WTC11 (cell line): Measurements from ENCODE around the gene STX8. TPM values are rescaled to one million over a fixed set of nuclear protein-coding genes. Genes with fewer than 3 reads are reported as not detected.

ENCODE experiments used
- ATAC-seq: fragments of 200-7000 bp; cut with Tn5 transposase; 2 replicates; pipeline ENCODE4 v1.10.0; 2021; ENCODE audit warnings: mild to moderate bottlenecking, moderate library complexity
- CTCF ChIA-PET: fragments of 300-600 bp; sonication (Branson Sonifier 250); formaldehyde crosslinking; loops from one replicate; lab custom pipeline; 2021; ENCODE audit warnings: antibody characterized with exemption; lab: Charles Lee
- POLR2A ChIA-PET: fragments of 350-600 bp; sonication (Branson Sonifier 250); formaldehyde crosslinking; loops from one replicate; lab custom pipeline; 2021; ENCODE audit warnings: antibody characterized with exemption; lab: Charles Lee
- DNase-seq: peaks from one replicate; pipeline ENCODE4 v3.0.0; 2021; ENCODE audit warnings: low spot score
- H3K27ac Mint-ChIP-seq: 2 replicates; pipeline ENCODE4 v1.8.0; 2021; ENCODE audit warnings: mixed read lengths
- H3K27me3 Mint-ChIP-seq: 2 replicates; pipeline ENCODE4 v1.8.0; 2021; ENCODE audit warnings: low read depth, mild to moderate bottlenecking, moderate library complexity, mixed read lengths
- H3K36me3 Mint-ChIP-seq: 2 replicates; pipeline ENCODE4 v1.8.0; 2021; ENCODE audit warnings: mixed read lengths
- H3K4me1 Mint-ChIP-seq: 2 replicates; pipeline ENCODE4 v1.8.0; 2022; ENCODE audit warnings: mixed read lengths
- H3K4me3 Mint-ChIP-seq: 2 replicates; pipeline ENCODE4 v1.8.0; 2021; ENCODE audit warnings: mild to moderate bottlenecking, moderate library complexity, mixed read lengths
- H3K9me3 Mint-ChIP-seq: 2 replicates; pipeline ENCODE4 v1.8.0; 2021; ENCODE audit warnings: mixed read lengths
- ELF4 ChIP-seq: sonication (generic); formaldehyde crosslinking; IDR thresholded peaks from 2 replicates; pipeline ENCODE4 v1.8.1; 2022; ENCODE audit warnings: low read depth, mild to moderate bottlenecking, moderate library complexity, missing genetic modification reagents
- ETV6 ChIP-seq: sonication (generic); formaldehyde crosslinking; IDR thresholded peaks from 2 replicates; pipeline ENCODE4 v1.8.1; 2022; ENCODE audit warnings: mild to moderate bottlenecking, missing genetic modification reagents
- FOXP1 ChIP-seq: sonication (generic); formaldehyde crosslinking; IDR thresholded peaks from 2 replicates; pipeline ENCODE4 v1.8.0; 2022; ENCODE audit warnings: missing genetic modification reagents, mild to moderate bottlenecking, moderate library complexity, borderline replicate concordance
- MXD4 ChIP-seq: fragments of 250-450 bp; sonication (Bioruptor Pico); IDR thresholded peaks from 2 replicates; pipeline ENCODE4 v1.8.0; 2021; ENCODE audit warnings: mild to moderate bottlenecking, moderate library complexity, borderline replicate concordance
- NR1H2 ChIP-seq: sonication (generic); formaldehyde crosslinking; IDR thresholded peaks from 2 replicates; pipeline ENCODE4 v1.9.0; 2021; ENCODE audit warnings: mild to moderate bottlenecking, moderate library complexity, missing genetic modification reagents
- ZNF219 ChIP-seq: sonication (generic); formaldehyde crosslinking; IDR thresholded peaks from 2 replicates; pipeline ENCODE4 v1.8.0; 2023; ENCODE audit warnings: missing genetic modification reagents, mild to moderate bottlenecking, borderline replicate concordance
- ZNF317 ChIP-seq: sonication (generic); formaldehyde crosslinking; IDR thresholded peaks from 2 replicates; pipeline ENCODE4 v1.8.1; 2023; ENCODE audit warnings: low read depth, mild to moderate bottlenecking, moderate library complexity, missing genetic modification reagents, borderline replicate concordance
- total RNA-seq: library from RNA; stranded (reverse); gene quantifications from 3 replicates; pipeline ENCODE4 v1.2.3, GENCODE V29; 2021
- TF ChIP-seq, protein P1 (sequence below): sonication (generic); formaldehyde crosslinking; IDR thresholded peaks from 2 replicates; pipeline ENCODE4 v1.8.0; 2022; ENCODE audit warnings: mild to moderate bottlenecking, missing genetic modification reagents
- TF ChIP-seq, protein P2 (sequence below): fragments of 250-450 bp; sonication (Bioruptor Pico); IDR thresholded peaks from 2 replicates; pipeline ENCODE4 v1.9.0; 2021; ENCODE audit warnings: mild to moderate bottlenecking
- TF ChIP-seq, protein P3 (sequence below): sonication (generic); formaldehyde crosslinking; IDR thresholded peaks from 2 replicates; pipeline ENCODE4 v1.8.0; 2022; ENCODE audit warnings: mild to moderate bottlenecking, missing genetic modification reagents
- TF ChIP-seq, protein P4 (sequence below): sonication (generic); formaldehyde crosslinking; IDR thresholded peaks from 2 replicates; pipeline ENCODE4 v1.8.0; 2023; ENCODE audit warnings: mild to moderate bottlenecking, missing genetic modification reagents
- TF ChIP-seq, protein P5 (sequence below): fragments of 250-450 bp; sonication (Bioruptor Pico); conservative IDR thresholded peaks from 2 replicates; pipeline ENCODE4 v1.9.0; 2021; ENCODE audit warnings: mild to moderate bottlenecking

STX8 gene
- total RNA-seq, 1 experiment from 2014 or later = 39.9 TPM

DNA sequence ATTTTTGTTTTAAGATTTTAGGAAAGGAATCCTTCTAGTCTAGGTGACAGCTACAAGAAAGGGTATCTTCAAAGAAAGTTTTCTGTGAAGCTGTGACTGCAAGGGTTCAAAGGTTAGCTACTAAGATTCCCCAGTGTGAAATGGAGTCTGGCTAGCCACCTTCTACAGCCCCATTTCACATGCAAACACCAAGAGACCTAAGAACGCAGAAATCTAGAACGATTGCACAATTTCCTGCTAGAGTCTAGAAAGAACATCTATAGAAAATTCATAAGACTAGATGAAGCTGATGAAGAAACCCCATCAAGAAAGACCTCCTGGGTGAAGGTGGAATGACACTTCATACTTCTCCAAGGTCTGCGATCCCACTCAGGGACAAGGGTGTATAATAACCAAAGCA lies 77.1 kb downstream of the STX8 start (continued):
- TF ChIP-seq, protein P1, sequence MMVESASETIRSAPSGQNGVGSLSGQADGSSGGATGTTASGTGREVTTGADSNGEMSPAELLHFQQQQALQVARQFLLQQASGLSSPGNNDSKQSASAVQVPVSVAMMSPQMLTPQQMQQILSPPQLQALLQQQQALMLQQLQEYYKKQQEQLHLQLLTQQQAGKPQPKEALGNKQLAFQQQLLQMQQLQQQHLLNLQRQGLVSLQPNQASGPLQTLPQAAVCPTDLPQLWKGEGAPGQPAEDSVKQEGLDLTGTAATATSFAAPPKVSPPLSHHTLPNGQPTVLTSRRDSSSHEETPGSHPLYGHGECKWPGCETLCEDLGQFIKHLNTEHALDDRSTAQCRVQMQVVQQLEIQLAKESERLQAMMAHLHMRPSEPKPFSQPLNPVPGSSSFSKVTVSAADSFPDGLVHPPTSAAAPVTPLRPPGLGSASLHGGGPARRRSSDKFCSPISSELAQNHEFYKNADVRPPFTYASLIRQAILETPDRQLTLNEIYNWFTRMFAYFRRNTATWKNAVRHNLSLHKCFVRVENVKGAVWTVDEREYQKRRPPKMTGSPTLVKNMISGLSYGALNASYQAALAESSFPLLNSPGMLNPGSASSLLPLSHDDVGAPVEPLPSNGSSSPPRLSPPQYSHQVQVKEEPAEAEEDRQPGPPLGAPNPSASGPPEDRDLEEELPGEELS = no peak
- TF ChIP-seq, all 79 proteins: peak for 0

DNA sequence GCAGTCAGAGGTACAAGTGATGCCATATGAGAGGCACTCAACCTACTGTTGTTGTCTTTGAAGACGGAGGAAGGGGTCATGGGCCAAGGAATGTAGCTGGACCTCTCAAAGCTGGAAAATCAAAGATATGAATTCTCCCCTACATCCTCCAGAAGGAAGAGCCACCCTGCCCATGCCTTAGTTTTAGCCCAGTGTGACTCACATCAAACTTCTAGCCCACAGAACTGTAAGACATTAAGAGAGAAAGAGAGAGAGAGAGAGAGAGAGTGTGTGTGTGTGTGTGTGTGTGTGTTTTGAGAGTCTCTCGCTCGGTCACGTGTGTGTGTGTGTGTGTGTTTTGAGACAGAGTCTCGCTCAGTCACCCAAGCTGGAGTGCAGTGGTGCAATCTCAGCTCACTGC lies 87.1 kb downstream of the STX8 start:
- ATAC-seq (no peak), DNase-seq (no peak)
- Mint-ChIP-seq H3K27ac (peak overlapping the region; percentile 63; the same call in 1 of the 2 replicates), H3K36me3 (no peaks in the 10 kb centered on the region), H3K27me3 (no peaks in the 10 kb centered on the region), H3K4me3 (no peak overlapping the region), H3K4me1 (no peaks in the 10 kb centered on the region)
- CTCF ChIA-PET = no interaction called here
- POLR2A ChIA-PET = no interaction called here
- no peak for TF ChIP-seq ELF4 (CRISPR knock-in tag)
- TF ChIP-seq, protein P2, sequence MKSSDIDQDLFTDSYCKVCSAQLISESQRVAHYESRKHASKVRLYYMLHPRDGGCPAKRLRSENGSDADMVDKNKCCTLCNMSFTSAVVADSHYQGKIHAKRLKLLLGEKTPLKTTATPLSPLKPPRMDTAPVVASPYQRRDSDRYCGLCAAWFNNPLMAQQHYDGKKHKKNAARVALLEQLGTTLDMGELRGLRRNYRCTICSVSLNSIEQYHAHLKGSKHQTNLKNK (CRISPR knock-in tag) = no peak
- TF ChIP-seq, all 79 proteins: peak for 0
- H3K9me3 Mint-ChIP-seq = peaks cover 10% of the 10 kb centered on the region

DNA sequence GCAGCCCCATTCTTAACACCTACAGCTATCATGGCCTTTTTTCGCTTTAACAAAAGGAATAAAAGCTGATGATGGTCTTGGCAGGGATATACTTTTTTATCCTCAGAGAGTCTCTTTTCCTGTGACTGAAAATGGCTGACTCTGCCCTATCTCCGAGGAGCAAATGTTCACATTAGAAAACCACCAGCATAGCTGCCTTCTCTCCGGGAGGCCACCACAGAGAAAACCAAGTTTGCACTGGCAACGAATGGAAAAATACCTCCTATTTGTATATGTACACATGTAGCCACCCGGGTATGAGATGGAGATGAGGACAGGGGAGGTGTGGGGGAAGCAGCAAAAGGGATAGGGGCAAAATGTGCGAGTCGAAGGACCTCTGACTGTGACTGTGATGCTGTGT lies 88.2 kb downstream of the STX8 start:
- DNase-seq (no peak), ATAC-seq (no peak)
- Mint-ChIP-seq H3K9me3 (peaks cover 8% of the 10 kb centered on the region), H3K4me1 (no peaks in the 10 kb centered on the region), H3K4me3 (no peak overlapping the region), H3K27ac (no peak overlapping the region), H3K36me3 (no peaks in the 10 kb centered on the region), H3K27me3 (no peaks in the 10 kb centered on the region)
- POLR2A ChIA-PET = no interaction called here
- CTCF ChIA-PET = no interaction called here
- TF ChIP-seq NR1H2 (CRISPR knock-in tag) = no peak
- TF ChIP-seq, protein P1 = no peak
- no peak for TF ChIP-seq ETV6 (CRISPR knock-in tag)
- no peak for TF ChIP-seq ZNF219 (CRISPR knock-in tag)
- TF ChIP-seq, protein P3, sequence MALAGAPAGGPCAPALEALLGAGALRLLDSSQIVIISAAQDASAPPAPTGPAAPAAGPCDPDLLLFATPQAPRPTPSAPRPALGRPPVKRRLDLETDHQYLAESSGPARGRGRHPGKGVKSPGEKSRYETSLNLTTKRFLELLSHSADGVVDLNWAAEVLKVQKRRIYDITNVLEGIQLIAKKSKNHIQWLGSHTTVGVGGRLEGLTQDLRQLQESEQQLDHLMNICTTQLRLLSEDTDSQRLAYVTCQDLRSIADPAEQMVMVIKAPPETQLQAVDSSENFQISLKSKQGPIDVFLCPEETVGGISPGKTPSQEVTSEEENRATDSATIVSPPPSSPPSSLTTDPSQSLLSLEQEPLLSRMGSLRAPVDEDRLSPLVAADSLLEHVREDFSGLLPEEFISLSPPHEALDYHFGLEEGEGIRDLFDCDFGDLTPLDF (CRISPR knock-in tag) = no peak
- TF ChIP-seq, protein P4, sequence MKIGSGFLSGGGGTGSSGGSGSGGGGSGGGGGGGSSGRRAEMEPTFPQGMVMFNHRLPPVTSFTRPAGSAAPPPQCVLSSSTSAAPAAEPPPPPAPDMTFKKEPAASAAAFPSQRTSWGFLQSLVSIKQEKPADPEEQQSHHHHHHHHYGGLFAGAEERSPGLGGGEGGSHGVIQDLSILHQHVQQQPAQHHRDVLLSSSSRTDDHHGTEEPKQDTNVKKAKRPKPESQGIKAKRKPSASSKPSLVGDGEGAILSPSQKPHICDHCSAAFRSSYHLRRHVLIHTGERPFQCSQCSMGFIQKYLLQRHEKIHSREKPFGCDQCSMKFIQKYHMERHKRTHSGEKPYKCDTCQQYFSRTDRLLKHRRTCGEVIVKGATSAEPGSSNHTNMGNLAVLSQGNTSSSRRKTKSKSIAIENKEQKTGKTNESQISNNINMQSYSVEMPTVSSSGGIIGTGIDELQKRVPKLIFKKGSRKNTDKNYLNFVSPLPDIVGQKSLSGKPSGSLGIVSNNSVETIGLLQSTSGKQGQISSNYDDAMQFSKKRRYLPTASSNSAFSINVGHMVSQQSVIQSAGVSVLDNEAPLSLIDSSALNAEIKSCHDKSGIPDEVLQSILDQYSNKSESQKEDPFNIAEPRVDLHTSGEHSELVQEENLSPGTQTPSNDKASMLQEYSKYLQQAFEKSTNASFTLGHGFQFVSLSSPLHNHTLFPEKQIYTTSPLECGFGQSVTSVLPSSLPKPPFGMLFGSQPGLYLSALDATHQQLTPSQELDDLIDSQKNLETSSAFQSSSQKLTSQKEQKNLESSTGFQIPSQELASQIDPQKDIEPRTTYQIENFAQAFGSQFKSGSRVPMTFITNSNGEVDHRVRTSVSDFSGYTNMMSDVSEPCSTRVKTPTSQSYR (CRISPR knock-in tag) = no peak

DNA sequence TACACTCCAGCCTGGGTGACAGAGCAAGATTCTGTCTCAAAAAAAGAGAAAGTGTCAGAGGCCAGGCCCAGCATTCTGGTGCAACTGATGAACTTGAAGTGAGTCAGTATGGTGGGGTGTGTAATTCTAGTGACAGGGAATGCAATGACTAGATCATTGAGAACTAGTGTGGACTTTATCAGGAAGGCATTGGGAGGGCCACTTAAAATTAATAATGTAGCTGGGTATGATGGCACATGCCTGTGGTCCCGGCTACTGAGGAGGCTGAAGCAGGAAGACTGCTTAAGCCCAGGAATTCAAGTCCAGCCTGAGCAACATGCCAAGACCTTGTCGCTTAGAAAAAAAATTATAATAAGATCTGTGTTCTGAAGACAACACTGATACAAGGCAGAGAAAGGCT lies 90.8 kb downstream of the STX8 start:
- H3K27ac Mint-ChIP-seq = no peak overlapping the region
- CTCF ChIA-PET = interaction anchor here (0.7 kb wide), 1 partner anchor 114 kb away, joined by 3 read pairs; no protein-coding TSS in a partner anchor
- H3K9me3 Mint-ChIP-seq = peaks cover 4% of the 10 kb centered on the region; the same call in 1 of the 2 replicates
- POLR2A ChIA-PET = no interaction called here
- no peaks in the 10 kb centered on the region; the same call in 1 of the 2 replicates for H3K27me3 Mint-ChIP-seq
- ATAC-seq (no peak), DNase-seq (no peak)
- H3K4me1 Mint-ChIP-seq = no peaks in the 10 kb centered on the region
- H3K36me3 Mint-ChIP-seq = no peaks in the 10 kb centered on the region
- no peak overlapping the region for H3K4me3 Mint-ChIP-seq
- TF ChIP-seq, protein P5, sequence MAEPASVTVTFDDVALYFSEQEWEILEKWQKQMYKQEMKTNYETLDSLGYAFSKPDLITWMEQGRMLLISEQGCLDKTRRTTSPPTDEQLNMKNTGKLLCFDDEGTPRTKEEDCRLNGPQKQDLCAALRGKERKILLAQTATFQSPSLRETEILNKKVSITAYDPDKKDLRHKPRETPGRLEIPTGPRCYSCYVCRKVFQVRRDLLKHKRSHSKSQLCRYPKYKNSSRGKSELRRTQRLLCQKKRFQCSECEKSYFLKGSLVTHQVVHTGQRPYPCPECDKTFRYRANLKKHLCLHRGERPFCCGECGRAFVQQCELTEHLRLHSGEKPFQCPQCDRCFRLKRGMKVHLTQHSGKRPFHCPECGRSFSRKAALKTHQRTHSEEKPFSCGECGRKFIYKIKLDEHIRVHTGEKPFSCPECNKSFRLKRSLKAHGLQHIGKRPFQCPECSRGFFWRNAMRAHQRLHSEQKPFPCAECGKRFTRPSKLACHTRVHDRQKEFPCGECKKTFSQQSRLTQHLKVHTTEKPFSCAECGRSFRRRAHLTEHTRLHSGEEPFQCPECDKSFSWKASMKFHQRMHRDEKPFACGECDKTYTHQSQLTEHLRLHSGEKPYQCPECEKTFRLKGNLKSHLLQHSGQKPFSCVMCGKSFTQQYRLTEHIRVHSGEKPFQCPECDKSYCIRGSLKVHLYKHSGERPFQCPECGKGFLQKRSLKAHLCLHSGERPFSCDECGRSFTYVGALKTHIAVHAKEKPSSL (CRISPR knock-in tag) = no peak
- TF ChIP-seq, protein P1 = no peak
- TF ChIP-seq ZNF317 (CRISPR knock-in tag) (no peak), FOXP1 (no peak), MXD4 (CRISPR knock-in tag) (no peak)
